ELR (cell line): ENCODE data around the gene COL19A1.

Experiments used
- DNase-seq: peaks from one replicate; pipeline ENCODE4 v3.0.0-alpha.2; 2015; ENCODE audit warnings: low read depth

Gene COL19A1

GRCh38 chr6:70171236-70171635 lies 304.9 kb downstream of the COL19A1 start:
- no peak for DNase-seq

DNA sequence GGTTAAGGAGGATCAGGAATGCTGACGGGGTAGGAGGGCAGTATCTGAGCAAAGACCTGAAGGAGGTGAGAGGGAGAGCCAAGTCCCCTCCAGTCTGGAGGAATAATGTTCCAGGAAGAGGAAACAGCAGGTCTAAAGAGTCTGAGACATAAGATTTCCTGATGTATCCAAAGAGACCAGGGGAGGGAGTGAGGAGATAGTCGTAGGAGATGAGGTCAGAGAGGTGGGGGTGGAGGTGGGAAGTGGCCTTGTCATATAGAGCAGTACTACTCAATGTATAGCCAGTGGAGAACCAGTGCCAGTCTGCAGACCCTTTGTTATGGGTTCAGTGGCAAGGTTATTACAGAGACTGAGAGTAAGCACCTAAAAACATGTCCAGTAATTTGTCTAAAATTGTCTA lies 305.9 kb downstream of the COL19A1 start:
- DNase-seq, result no peak

GRCh38 chr6:70175770-70176169 lies 309.4 kb downstream of the COL19A1 start:
- no peak for DNase-seq

DNA sequence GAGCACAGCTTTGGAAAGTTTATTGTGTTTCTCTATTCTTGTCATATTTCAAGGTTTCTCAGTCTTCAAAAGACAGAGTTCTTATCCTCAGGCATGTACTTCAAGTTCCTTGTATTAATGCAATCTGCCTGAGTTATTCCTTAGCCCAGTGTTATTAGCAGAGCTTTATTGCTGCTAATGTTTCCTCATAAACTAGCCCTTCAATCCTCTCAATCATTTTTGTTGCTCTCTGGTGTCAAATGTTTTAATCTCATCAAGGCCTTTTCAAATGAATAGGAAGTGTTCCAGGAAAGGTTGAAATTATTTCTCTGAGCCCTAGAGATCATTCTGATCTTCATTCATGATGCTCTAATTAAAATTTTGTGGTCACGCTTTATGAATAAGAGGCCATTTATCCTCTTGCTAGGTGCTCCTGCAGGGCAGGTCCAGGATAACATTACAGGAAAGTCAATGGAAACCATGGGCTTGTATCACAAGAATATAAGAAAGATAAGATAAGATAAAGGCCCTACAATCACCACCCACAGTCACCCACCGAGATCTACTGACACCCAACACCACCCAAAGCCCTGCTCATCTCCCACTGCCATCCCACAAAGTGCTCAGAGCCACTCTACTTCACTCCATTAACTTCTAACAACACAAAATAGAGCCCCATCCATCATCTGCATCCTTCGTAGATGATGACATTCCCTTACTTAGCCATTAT lies 310.6 kb downstream of the COL19A1 start:
- DNase-seq, result no peak

DNA sequence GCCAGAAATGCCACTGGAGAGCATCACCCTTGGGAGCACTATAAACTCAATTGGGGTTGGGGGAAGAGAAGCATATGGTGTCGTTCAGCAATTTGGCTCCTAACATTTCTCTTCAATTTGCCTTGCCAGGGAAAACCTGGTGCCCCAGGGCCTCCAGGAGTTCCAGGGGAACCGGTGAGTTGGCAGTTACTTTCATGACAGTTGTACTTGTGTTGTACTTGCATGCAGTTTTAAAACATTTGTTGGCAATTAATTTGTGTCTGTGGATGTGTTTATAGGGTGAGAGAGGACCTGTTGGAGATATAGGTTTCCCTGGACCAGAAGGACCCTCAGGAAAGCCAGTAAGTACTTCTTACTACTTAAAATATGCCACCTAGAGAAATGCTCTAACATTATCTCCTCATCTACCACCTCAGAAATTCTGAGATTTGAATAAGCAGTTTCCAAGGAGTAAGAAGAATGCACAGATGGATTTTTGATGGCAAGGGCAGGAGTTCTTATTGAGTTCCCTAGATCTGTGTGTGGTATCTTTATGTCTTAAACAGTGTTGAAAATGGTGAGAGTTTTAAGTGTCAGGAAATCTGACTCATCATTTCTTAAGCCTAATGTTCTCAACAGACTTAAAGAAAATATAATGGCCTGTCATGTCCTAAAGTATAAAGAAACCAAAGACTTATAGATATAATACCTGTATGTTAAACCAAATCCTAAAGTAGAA lies 314.0 kb downstream of the COL19A1 start:
- no peak for DNase-seq

DNA sequence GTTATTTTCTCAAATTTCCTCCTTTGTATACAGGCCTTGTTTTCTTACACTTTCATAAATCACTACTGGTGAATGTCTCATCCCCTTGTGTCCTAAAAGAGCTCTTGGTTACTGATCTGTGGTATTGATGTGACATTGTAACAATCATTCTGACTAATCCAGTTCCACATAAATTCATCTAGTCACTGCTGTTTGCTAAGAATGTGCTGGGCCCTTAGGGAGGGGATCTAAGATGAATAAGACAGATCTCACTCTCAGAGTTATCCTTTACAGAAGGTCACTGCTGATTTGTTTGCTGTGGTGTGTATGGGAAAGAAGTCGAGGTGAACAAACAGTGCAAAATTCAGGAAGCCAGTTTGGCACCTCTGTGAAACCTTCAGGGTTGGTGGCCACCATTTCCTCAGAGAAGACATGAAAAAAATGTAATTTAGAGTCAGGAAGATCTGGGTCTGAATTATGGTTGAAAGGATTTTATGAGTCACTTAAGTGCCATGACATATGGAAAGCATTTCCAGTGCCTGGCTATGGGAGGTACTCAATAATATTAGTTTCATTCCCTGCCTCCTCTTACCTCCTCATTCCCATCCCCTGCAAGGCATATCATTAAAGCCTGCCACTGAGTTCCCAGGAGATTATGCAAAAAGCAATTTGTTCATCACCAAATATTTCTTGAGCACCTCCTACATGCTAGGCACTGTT lies 314.7 kb downstream of the COL19A1 start:
- no peak for DNase-seq

DNA sequence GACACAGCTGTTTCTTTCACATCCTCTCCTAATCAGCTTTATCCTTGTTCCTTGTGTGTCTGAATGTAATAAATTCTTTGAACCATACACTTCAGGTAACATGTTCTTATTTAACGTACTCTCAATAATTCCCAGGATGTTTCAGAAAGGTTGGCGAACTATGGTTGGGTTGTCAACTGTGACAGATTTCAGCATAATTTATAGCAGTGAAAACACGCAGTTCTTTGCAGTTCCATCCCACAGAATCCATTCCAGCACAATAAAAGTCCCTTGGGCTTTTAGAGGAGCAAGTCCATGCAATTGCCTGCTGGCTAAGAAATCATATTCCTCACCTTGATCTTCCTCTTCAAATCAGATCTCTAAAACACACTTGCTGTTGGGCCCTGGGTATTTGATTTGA lies 317.2 kb downstream of the COL19A1 start:
- no peak for DNase-seq

DNA sequence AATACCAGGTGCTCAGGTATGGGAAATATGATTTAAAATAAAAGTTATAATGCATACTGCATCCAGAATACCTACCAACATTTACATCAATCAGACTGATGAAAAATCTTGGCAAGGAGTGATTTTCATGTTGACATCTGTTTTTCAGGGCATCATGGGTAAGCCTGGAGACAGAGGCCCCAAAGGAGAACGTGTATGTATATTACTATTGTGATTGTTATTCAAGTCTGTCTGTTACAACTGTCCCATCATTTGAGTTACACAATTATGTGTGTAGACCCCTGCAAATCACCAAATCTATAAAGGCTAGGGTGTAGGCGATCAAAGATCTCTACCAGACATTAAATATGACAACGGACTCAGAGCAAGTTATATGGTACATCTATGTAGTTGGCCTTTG lies 318.4 kb downstream of the COL19A1 start:
- DNase-seq, result no peak

DNA sequence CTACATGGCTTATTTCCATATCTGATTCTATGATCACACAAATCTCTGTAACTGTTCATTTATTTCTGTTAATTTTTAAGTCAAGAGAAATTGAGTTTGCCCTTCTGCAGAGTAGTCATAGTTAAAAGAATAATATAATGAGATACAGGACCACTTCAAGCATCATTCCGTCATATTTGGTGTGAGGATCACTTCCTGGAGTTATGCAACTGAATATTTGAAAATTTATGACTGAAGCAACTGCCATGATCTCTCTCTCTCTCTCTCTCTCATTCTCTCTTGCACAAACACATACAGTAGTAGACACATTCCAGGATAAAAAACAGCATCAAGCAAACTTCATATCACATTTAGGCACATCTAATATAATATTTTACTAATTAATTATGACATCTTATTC lies 320.1 kb downstream of the COL19A1 start:
- no peak for DNase-seq

- no peak for DNase-seq
Observed at GRCh38 chr6:70188202-70188601, 321.8 kb downstream of the COL19A1 start.

- no peak for DNase-seq
Observed at GRCh38 chr6:70194421-70194820, 328.1 kb downstream of the COL19A1 start.

DNA sequence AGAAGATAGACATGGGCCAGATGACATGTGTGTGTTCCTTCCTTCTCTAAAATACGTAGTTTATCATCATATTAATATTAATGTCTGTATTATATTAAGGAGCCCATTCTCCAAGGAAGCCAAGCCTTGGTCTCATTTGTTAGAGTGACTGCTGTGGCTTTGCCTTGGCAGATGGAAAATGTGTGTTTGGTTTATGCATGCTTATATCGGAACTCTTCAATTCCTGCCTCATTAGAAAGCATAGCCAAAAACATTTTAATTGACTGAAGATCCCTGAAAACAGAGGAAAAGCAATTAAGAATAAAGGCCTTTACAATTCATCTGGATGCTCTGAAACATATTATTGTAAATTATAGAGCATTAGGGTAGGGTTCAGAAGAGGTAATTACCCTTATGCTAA lies 330.2 kb downstream of the COL19A1 start:
- DNase-seq, result no peak

GRCh38 chr6:70198785-70199184 lies 332.4 kb downstream of the COL19A1 start:
- no peak for DNase-seq

- DNase-seq, result no peak
Observed at GRCh38 chr6:70208235-70208790, 342.0 kb downstream of the COL19A1 start.

GRCh38 chr6:70210462-70210861 lies 344.1 kb downstream of the COL19A1 start:
- peak; percentile 32 for DNase-seq

- no peak for DNase-seq
Observed at GRCh38 chr6:70215460-70216108, 349.2 kb downstream of the COL19A1 start.

GRCh38 chr6:70216767-70217166 lies 350.4 kb downstream of the COL19A1 start:
- DNase-seq, result no peak

DNA sequence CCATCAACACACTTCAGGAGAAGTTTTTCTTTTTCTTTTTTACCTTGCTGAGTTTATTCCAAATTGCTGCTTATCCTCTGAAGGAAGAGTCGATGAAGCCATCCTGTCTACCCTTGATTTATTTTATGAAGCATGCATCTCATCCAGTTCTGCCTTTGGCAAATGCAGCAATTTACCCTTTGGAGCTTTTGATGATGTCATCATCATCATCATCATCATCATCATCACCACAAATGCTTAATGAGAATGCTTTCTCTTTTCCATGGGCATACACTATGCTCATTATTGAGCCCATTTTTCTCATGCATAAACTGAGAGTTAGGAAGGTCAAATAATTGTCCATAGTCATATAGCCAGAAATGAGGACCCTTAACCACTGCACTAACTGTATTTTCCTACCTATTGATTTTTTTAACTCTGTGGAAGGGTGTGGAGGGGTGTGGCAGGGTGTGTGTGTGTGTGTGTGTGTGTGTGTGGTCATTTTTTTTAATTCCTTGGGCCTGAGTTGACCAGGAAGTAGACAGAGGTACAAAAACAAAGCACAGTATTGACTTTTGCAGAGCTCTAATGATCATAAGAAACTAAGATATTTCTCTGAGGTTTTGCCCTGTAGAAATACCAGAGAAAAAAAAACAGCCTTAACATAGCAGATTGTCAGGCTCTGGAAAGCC lies 353.7 kb downstream of the COL19A1 start:
- no peak for DNase-seq

DNA sequence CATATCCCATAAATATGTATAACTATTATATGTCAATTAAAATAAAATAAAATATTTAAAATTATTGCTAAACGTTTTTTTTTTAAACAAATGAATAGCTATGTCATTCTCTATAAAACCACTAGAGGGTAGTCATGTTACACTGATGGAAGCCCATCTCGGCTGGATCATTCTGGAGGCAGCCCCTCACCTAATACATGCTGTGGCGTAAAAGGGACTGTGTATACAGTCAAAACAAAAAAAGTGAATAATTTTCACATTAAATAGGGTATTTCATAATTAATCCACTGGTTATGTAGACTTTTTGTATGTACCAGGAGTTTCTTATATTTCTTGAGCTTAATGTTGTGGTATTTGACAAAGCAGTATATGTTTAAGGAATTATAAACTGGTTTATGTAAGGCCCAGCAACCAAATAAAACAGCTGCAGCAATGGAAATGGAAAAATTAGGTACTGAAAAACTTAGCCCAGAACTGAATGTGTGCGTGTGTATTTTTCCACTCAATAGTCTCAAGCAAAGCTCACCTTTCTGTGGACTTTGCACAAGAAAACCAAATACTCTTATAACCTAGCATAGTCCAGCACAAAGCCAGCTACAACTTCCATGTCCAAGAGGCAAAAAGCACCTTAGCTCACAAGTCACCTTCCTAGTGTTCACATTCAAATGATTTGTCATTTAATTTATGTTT lies 354.8 kb downstream of the COL19A1 start:
- peak; percentile 53 for DNase-seq

DNA sequence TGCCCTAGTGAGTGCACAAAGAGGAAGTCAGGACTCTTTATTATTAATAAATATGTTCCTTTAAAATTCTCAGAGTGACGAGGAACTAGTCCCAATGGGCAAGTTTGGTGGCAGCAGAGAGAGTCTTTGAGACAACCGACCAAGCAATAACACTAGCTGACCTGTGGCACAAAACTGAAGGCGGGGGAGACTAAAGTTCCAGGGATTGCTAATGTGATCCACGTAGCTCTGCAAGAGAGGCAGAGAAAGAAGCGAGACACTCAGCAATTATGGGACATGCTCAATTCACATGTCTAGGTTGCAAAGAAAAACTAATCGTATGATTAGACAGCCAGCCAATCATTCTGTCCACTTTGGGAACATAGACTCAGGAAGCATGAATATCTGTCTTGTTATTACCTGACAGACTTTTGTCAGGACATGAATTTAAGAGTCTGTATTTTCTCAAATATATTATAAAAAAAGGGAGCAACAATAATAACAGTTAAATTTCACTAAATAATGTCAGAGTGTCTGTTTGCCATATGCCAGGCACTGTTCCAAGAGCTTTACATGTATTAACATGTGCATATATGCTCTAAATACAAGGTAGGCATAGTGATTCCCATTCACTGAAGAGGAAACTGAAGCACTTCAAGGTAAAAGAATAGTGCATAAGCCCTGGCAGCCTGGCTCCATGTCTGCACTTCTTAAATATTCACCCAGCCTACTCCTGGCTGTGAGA lies 355.5 kb downstream of the COL19A1 start:
- no peak for DNase-seq

DNA sequence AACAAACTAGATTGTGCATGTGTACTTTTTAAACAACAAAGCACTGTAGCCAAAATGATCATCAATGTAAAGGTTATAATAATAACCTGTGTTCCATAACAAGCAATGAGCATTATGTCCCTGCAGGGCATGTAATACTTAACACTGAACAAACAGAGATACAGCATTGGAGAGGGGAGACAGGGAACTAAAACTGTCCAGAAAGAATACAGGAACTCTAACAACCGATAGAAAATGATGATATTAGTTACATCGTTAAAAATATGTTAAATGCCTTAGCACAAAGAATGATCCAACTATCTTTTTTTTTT lies 356.0 kb downstream of the COL19A1 start:
- no peak for DNase-seq
